ENCODE results near the gene MYH13. TPM values are rescaled to one million over a fixed set of nuclear protein-coding genes. Genes with fewer than 3 reads are reported as not detected.

Gene MYH13
- total and polyA plus RNA-seq, 2 of the 13 experiments (the other 11 are each of a cell fraction or from before 2014, with no cell fraction given): not detected

DNA sequence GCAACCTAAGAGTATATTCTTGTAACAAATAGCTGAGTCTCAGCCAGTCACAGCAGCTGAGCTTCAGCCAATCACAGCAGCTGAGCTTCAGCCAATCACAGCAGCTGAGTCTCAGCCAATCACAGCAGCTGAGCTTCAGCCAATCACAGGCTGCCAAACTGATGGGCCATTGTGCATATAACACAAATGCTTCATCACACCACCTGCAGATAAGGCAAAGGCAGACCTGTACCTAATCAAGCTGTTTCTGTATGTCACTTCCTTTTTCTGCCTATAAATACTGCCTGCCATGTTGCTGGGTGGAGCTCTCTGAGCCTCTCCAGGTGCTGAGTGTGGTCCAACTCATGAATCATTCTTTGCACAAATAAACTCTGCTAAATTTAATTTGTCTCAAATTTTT lies 19.9 kb downstream of the MYH13 start:
- Histone ChIP-seq H3K9ac (ENCODE audit: insufficient read depth, low read depth, low read length) (no peak overlapping the region), H3K4me2 (ENCODE audit: low read depth, low read length) (no peak overlapping the region), H3K79me2 (ENCODE audit: insufficient read depth, low read length) (no peaks in the 10 kb centered on the region), H3K36me3 (replicated peaks in 1 of 2; ENCODE audit: control insufficient read depth in 1 of 2, insufficient read depth in 2 of 2, low read length in 2 of 2) (no peaks in the 10 kb centered on the region), H4K20me1 (ENCODE audit: insufficient read depth, low read length) (no peaks in the 10 kb centered on the region), H3K4me3 (replicated peaks in 1 of 3; ENCODE audit: insufficient read depth in 1 of 3, low read depth in 2 of 3, low read length in 3 of 3) (no peak overlapping the region), H3K9me3 (ENCODE audit: low read length) (no peaks in the 10 kb centered on the region), H3K4me1 (ENCODE audit: insufficient read depth, low read length) (no peaks in the 10 kb centered on the region), H3K27ac (ENCODE audit: extremely low read length, insufficient read depth, low read length) (no peak overlapping the region), H3K27me3 (ENCODE audit: control insufficient read depth in 1 of 2, insufficient read depth in 2 of 2, low read length in 2 of 2) (no peaks in the 10 kb centered on the region), H2AFZ (ENCODE audit: low read length) (no peak overlapping the region)
- no peak for FAIRE-seq
- in situ Hi-C loops (cut with HindIII; ENCODE audit: extremely low pct_ligation_motif_present, low pct_unique_long_range_greater_than_20kb): no loop called here
- no peak for DNase-seq (ENCODE audit: low spot score)
- no TSS peak for BruUV-seq (replicated peaks)
- no peak for TF ChIP-seq KLF16 (CRISPR knock-in tag; IDR thresholded peaks at IDR 0.05)
- CTCF ChIA-PET (ENCODE audit: low intra/inter-chr PET ratio, low total read pairs): no interaction called here
- POLR2A ChIA-PET: no interaction called here
- intact Hi-C loops (cut with micrococcal nuclease; ENCODE audit: unreplicated experiment): no loop called here
- ATAC-seq: no peak

DNA sequence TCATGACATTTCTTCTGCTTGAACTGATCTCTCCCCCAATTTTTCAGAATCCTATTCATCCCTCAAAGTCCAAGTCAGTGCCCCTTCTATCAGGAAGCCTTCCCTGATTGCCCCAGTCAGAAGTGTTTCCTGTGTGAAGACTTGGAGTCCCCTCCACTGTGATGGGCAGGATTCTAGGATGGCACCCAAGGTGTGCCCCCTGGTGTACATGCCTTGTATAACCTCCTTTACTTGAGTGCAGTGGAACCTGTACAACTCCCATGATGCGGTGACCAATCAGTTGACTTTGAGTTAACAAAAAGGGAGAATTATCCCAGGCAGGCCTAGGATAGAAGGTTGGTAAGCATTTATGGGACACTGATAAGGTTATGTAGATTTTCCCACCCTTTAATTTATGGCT lies 23.4 kb downstream of the MYH13 start:
- DNase-seq (ENCODE audit: low spot score) (no peak), ATAC-seq (no peak), FAIRE-seq (no peak)
- H3K27ac ChIP-seq (ENCODE audit: extremely low read length, insufficient read depth, low read length): no peak overlapping the region
- WGBS (ENCODE audit: low lambda C conversion rate): no CpG with 5 or more reads among the region's 1 CpG
- no peak overlapping the region for H3K9ac ChIP-seq (ENCODE audit: insufficient read depth, low read depth, low read length)
- no peak overlapping the region for H3K4me3 ChIP-seq (replicated peaks in 1 of 3; ENCODE audit: insufficient read depth in 1 of 3, low read depth in 2 of 3, low read length in 3 of 3)
- POLR2A ChIA-PET: no interaction called here
- no peaks in the 10 kb centered on the region for H3K9me3 ChIP-seq (ENCODE audit: low read length)
- no peaks in the 10 kb centered on the region for H3K79me2 ChIP-seq (ENCODE audit: insufficient read depth, low read length)
- H4K20me1 ChIP-seq (ENCODE audit: insufficient read depth, low read length): no peaks in the 10 kb centered on the region
- no peak overlapping the region for H3K4me2 ChIP-seq (ENCODE audit: low read depth, low read length)
- in situ Hi-C loops (cut with HindIII; ENCODE audit: extremely low pct_ligation_motif_present, low pct_unique_long_range_greater_than_20kb): no loop called here
- no peaks in the 10 kb centered on the region for H3K27me3 ChIP-seq (ENCODE audit: control insufficient read depth in 1 of 2, insufficient read depth in 2 of 2, low read length in 2 of 2)
- H3K36me3 ChIP-seq (replicated peaks in 1 of 2; ENCODE audit: control insufficient read depth in 1 of 2, insufficient read depth in 2 of 2, low read length in 2 of 2): no peaks in the 10 kb centered on the region
- CTCF ChIA-PET (ENCODE audit: low intra/inter-chr PET ratio, low total read pairs): no interaction called here
- H3K4me1 ChIP-seq (ENCODE audit: insufficient read depth, low read length): no peaks in the 10 kb centered on the region
- intact Hi-C loops (cut with micrococcal nuclease; ENCODE audit: unreplicated experiment): no loop called here
- H2AFZ ChIP-seq (ENCODE audit: low read length): no peak overlapping the region
- no TSS peak for BruUV-seq (replicated peaks)
- TF ChIP-seq, protein P1, sequence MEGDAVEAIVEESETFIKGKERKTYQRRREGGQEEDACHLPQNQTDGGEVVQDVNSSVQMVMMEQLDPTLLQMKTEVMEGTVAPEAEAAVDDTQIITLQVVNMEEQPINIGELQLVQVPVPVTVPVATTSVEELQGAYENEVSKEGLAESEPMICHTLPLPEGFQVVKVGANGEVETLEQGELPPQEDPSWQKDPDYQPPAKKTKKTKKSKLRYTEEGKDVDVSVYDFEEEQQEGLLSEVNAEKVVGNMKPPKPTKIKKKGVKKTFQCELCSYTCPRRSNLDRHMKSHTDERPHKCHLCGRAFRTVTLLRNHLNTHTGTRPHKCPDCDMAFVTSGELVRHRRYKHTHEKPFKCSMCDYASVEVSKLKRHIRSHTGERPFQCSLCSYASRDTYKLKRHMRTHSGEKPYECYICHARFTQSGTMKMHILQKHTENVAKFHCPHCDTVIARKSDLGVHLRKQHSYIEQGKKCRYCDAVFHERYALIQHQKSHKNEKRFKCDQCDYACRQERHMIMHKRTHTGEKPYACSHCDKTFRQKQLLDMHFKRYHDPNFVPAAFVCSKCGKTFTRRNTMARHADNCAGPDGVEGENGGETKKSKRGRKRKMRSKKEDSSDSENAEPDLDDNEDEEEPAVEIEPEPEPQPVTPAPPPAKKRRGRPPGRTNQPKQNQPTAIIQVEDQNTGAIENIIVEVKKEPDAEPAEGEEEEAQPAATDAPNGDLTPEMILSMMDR (CRISPR knock-in tag; IDR thresholded peaks at IDR 0.05): 0 out of 2 replicates have a peak, but pooled peaks have one; percentile 21
- TF ChIP-seq BRCA1 (CRISPR knock-in tag; IDR thresholded peaks at IDR 0.05): no peak

Data from HepG2 (cell line).